ENCODE data around the gene SYAP1.

The SYAP1 gene, protein sequence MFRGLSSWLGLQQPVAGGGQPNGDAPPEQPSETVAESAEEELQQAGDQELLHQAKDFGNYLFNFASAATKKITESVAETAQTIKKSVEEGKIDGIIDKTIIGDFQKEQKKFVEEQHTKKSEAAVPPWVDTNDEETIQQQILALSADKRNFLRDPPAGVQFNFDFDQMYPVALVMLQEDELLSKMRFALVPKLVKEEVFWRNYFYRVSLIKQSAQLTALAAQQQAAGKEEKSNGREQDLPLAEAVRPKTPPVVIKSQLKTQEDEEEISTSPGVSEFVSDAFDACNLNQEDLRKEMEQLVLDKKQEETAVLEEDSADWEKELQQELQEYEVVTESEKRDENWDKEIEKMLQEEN

GRCh38 chrX:16719334-16720084, at the start of gene SYAP1:
Gene SYAP1, plus strand, starts transcription at chrX:16719612. Its CDS starts 113 bp downstream, at chrX:16719725.
- H3K4me3 ChIP-seq (ENCODE audit: low read depth, low read length), result peak within 1 kb of the TSS; percentile 72

DNA sequence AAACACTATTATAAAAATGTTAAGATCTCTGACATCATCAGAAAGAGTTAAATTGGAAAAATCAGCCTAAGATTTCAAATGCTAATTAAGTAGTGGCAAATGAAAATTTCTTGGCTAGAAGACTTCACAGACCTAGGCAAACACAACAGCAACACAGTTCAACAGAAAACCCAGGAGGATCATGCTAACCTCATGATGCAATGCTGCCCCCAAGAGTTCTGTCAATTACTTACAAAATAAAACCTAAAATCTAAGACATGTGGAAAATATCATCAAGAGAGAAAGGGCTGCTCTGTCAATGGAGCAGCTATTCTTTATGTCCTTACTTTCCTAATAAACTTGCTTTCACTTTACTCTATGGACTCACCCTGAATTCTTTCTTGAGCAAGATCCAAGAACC, 48.4 kb upstream of the SYAP1 start:
- DNase-seq (ENCODE audit: low read depth), result peak; percentile 30
- H3K4me3 ChIP-seq (ENCODE audit: low read depth, low read length), result no peak overlapping the region
- TF ChIP-seq, protein P1, sequence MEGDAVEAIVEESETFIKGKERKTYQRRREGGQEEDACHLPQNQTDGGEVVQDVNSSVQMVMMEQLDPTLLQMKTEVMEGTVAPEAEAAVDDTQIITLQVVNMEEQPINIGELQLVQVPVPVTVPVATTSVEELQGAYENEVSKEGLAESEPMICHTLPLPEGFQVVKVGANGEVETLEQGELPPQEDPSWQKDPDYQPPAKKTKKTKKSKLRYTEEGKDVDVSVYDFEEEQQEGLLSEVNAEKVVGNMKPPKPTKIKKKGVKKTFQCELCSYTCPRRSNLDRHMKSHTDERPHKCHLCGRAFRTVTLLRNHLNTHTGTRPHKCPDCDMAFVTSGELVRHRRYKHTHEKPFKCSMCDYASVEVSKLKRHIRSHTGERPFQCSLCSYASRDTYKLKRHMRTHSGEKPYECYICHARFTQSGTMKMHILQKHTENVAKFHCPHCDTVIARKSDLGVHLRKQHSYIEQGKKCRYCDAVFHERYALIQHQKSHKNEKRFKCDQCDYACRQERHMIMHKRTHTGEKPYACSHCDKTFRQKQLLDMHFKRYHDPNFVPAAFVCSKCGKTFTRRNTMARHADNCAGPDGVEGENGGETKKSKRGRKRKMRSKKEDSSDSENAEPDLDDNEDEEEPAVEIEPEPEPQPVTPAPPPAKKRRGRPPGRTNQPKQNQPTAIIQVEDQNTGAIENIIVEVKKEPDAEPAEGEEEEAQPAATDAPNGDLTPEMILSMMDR (IDR thresholded peaks at IDR 0.05; ENCODE audit: control insufficient read depth, extremely low read depth, insufficient read depth), result peak; percentile 47

More at GRCh38 chrX:16719334-16720084, at the start of gene SYAP1:
- peak; percentile 90 for DNase-seq (ENCODE audit: low read depth)
- TF ChIP-seq, protein P1 (IDR thresholded peaks at IDR 0.05; ENCODE audit: control insufficient read depth, extremely low read depth, insufficient read depth), result no peak

DNA sequence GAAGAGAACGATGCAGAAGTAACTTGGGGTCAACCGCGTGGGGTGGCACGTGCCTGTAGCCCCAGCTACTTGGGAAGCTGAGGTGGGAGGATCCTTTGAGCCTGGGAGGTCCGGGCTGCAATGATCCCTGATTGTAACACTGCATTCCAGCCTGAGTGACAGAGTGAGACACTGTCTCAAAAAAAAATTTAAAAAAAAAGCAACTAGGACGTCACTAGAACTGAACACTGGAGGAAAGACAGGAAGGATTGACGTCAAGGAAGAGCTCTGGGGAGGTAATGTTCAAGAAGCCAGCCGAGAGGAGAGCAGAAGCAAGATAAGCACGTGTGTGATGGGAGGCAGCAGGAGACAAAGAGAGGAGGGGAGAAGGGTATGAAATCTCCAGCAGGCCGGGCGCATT, 40.7 kb upstream of the SYAP1 start:
- DNase-seq (ENCODE audit: low read depth), result no peak
- TF ChIP-seq, protein P1 (IDR thresholded peaks at IDR 0.05; ENCODE audit: control insufficient read depth, extremely low read depth, insufficient read depth), result no peak
- H3K4me3 ChIP-seq (ENCODE audit: low read depth, low read length), result no peak overlapping the region

GRCh38 chrX:16683007-16683664, 36.3 kb upstream of the SYAP1 start:
- DNase-seq (ENCODE audit: low read depth), result no peak
- no peak overlapping the region for H3K4me3 ChIP-seq (ENCODE audit: low read depth, low read length)
- TF ChIP-seq, protein P1 (IDR thresholded peaks at IDR 0.05; ENCODE audit: control insufficient read depth, extremely low read depth, insufficient read depth), result no peak

DNA sequence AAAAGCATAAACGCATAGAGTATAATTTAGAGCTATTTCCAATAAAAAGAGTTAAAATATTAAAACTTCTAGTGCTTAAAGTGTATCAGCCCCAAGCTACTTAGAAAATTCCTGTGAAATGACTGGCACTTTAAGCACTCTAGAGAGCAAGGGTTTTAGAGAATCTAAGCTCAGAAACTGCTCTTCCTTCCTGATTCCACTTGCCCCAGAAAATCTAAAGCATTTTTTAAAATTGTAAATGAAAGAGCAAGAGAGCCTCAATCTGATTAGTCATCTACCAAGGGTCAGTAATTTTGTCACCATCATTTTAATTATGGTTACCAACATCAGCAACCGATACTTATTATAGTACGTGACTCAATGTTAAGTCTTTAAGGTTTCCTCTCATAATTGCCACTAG, 31.9 kb upstream of the SYAP1 start:
- TF ChIP-seq, protein P1 (IDR thresholded peaks at IDR 0.05; ENCODE audit: control insufficient read depth, extremely low read depth, insufficient read depth), result no peak
- H3K4me3 ChIP-seq (ENCODE audit: low read depth, low read length), result no peak overlapping the region
- DNase-seq (ENCODE audit: low read depth), result no peak

DNA sequence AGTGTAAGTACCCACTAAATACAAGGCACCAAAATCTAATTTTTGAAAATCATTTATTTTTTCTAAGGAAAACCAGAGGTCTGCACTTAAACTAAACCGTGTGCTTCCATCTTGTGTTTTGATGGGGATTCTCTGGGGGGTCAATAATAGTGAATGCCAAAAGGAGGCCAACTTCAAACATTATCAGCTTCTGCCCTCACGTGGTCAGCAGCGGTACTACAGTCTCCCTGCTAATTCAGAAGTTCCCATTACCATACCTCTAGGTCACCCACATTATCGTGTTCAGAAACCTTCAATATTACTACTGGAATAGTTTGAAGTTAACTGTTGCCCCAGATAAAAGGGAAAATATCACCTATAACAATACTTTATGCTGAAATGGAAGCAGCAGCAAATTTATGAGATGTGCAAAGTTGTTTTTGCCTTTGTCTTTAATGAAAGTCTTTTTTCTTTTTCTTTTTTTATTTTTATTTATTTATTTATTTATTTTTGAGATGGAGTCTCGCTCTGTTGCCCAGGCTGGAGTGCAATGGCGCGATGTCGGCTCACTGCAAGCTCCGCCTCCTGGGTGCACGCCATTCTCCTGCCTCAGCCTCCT, 24.2 kb upstream of the SYAP1 start:
- TF ChIP-seq, protein P1 (IDR thresholded peaks at IDR 0.05; ENCODE audit: control insufficient read depth, extremely low read depth, insufficient read depth), result peak; percentile 61
- no peak for DNase-seq (ENCODE audit: low read depth)
- no peak overlapping the region for H3K4me3 ChIP-seq (ENCODE audit: low read depth, low read length)

All from LNCaP clone FGC (cell line).